ENCODE data around the gene KRTAP10-4.
"Not testable (repeated sequence)": the region's sequence is repeated elsewhere in the genome, so short reads cannot be mapped to it uniquely, and the experiment has no call there.

Gene KRTAP10-4, protein sequence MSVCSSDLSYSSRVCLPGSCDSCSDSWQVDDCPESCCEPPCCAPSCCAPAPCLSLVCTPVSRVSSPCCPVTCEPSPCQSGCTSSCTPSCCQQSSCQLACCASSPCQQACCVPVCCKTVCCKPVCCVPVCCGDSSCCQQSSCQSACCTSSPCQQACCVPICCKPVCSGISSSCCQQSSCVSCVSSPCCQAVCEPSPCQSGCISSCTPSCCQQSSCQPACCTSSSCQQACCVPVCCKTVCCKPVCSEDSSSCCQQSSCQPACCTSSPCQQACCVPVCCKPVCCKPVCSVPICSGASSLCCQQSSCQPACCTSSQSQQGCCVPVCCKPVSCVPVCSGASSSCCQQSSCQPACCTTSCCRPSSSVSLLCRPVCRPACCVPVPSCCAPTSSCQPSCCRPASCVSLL

DNA sequence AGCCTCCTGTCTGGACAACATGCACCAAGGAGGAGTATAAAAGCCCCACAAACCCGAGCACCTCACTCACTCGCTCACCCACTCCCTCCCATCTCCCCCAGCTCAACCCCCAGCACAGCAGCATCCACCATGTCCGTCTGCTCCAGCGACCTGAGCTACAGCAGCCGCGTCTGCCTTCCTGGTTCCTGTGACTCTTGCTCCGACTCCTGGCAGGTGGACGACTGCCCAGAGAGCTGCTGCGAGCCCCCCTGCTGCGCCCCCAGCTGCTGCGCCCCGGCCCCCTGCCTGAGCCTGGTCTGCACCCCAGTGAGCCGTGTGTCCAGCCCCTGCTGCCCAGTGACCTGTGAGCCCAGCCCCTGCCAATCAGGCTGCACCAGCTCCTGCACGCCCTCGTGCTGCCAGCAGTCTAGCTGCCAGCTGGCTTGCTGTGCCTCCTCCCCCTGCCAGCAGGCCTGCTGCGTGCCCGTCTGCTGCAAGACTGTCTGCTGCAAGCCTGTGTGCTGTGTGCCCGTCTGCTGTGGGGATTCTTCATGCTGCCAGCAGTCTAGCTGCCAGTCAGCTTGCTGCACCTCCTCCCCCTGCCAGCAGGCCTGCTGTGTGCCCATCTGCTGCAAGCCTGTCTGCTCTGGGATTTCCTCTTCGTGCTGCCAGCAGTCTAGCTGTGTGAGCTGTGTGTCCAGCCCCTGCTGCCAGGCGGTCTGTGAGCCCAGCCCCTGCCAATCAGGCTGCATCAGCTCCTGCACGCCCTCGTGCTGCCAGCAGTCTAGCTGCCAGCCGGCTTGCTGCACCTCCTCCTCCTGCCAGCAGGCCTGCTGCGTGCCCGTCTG, at the start of gene KRTAP10-4:
TSS of gene KRTAP10-4 (plus strand) at position 100 of the 827 bp plus-strand sequence. CDS start at position 130, 30 bp downstream.
- in situ Hi-C loops (cut with MboI; ENCODE audit: low sequenced_read_pairs, unreplicated experiment); DNase-seq (ENCODE audit: low spot score): not testable (repeated sequence)

DNA sequence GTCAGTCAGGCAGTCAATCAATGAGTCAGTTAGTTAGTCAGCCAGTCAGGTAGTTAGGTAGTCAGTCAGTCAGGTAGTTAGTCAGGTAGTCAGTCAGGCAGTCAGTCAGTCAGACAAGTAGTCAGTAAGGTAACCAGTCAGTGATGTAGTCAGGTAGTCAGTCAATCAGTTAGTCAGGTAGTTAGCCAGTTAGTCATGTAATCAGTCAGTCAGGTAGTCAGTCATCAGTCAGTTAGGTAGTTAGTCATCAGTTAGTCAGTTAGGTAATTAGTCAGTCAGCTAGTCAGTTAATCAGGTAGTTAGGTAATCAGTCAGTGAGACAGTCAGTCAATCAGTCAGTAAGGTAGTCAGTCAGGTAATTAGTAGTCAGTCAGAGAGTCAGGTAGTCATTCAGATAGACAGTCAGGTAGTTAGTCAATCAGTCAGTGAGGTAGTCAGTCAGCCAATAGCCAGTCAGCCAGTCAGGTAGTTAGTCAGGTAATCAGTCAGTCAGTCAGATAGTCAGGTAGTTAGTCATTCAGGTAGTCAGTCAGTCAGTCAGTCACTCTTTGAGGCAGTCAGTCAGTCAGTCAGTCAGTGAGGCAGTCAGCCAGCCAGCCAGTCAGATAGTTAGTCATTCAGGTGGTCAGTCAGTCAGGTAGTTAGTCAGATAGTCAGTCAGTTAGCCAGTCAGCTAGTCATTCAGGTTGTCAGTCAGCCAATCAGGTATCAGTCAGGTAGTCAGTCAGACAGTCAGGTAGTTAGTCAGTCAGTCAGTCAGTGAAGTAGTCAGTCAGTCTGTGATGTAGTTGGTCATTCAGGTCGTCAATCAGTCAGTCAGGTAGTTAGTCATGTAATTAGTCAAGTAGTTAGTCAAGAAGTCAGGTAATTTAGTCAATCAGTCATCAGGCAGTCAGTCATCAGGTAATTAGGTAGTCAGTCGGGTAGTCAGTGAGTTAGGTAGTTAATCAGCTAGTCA, 48.8 kb upstream of the KRTAP10-4 start:
- TF ChIP-seq, protein P1, sequence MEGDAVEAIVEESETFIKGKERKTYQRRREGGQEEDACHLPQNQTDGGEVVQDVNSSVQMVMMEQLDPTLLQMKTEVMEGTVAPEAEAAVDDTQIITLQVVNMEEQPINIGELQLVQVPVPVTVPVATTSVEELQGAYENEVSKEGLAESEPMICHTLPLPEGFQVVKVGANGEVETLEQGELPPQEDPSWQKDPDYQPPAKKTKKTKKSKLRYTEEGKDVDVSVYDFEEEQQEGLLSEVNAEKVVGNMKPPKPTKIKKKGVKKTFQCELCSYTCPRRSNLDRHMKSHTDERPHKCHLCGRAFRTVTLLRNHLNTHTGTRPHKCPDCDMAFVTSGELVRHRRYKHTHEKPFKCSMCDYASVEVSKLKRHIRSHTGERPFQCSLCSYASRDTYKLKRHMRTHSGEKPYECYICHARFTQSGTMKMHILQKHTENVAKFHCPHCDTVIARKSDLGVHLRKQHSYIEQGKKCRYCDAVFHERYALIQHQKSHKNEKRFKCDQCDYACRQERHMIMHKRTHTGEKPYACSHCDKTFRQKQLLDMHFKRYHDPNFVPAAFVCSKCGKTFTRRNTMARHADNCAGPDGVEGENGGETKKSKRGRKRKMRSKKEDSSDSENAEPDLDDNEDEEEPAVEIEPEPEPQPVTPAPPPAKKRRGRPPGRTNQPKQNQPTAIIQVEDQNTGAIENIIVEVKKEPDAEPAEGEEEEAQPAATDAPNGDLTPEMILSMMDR (IDR thresholded peaks at IDR 0.05; ENCODE audit: borderline replicate concordance, control extremely low read depth, extremely low read depth, insufficient read depth, missing control alignments) = no peak
- DNase-seq (ENCODE audit: low spot score) = no peak
- in situ Hi-C loops (cut with MboI; ENCODE audit: low sequenced_read_pairs, unreplicated experiment) = no loop called here

GRCh38 chr21:44525391-44526095, 48.0 kb upstream of the KRTAP10-4 start:
- in situ Hi-C loops (cut with MboI; ENCODE audit: low sequenced_read_pairs, unreplicated experiment) = no loop called here
- DNase-seq (ENCODE audit: low spot score) = no peak
- TF ChIP-seq, protein P1 (IDR thresholded peaks at IDR 0.05; ENCODE audit: borderline replicate concordance, control extremely low read depth, extremely low read depth, insufficient read depth, missing control alignments) = no peak

DNA sequence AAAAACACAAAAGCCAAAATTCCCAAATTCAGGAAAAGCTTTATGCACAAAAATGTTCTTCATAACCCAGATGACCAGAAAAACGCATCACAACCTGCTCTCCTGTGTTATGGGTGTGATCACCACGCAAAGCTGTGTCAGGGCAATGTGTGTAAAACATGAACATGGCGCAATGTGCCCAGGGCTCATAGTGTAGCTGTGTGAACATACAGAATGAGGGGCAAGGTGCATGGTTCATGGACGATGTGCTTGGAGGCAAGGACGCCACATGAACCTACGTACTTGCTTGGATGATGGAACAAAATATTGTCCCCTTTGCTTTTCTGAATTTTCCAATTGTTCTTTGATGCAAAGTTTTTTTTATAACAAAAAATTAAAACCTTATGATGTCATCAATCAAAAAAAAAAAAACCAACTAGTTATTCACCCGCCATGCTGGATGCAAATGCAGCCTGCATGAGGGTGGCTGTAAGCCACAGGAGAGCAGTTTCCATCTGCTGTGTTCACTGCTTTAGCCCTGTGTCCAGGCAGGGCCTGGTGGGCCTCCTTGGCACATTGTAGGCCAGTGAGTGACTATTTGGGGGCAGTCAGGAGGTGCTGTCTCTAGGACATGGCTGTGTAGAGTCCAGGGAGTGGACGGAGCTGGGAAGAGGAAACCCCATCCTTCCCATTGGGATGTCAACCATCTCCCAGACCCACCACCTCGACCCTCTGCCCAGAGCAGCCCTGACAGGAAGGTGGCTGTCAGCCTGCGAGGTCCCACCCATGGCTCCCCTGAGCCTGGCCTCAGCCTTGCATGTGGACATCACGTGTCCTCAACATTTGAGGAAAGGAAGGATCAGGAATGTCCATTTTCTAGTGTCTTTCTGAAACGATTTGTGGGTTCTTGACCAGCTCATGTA, 47.2 kb upstream of the KRTAP10-4 start:
- no peak for DNase-seq (ENCODE audit: low spot score)
- in situ Hi-C loops (cut with MboI; ENCODE audit: low sequenced_read_pairs, unreplicated experiment) = no loop called here
- TF ChIP-seq, protein P1 (IDR thresholded peaks at IDR 0.05; ENCODE audit: borderline replicate concordance, control extremely low read depth, extremely low read depth, insufficient read depth, missing control alignments) = no peak

- no peak for DNase-seq (ENCODE audit: low spot score)
- in situ Hi-C loops (cut with MboI; ENCODE audit: low sequenced_read_pairs, unreplicated experiment) = no loop called here
- TF ChIP-seq, protein P1 (IDR thresholded peaks at IDR 0.05; ENCODE audit: borderline replicate concordance, control extremely low read depth, extremely low read depth, insufficient read depth, missing control alignments) = no peak
These were observed 46.2 kb upstream of the KRTAP10-4 start for GRCh38 chr21:44527156-44527982.
